NK-92 (cell line): ENCODE results near the gene CELSR3.
A peak's percentile ranks its signal among the peaks of the same experiment; 100 is the strongest.

Experiments
- DNase-seq: peaks from one replicate; lab custom pipeline; 2025; ENCODE audit not compliant: unreplicated experiment; lab: John Stamatoyannopoulos, UW

The CELSR3 gene

DNA sequence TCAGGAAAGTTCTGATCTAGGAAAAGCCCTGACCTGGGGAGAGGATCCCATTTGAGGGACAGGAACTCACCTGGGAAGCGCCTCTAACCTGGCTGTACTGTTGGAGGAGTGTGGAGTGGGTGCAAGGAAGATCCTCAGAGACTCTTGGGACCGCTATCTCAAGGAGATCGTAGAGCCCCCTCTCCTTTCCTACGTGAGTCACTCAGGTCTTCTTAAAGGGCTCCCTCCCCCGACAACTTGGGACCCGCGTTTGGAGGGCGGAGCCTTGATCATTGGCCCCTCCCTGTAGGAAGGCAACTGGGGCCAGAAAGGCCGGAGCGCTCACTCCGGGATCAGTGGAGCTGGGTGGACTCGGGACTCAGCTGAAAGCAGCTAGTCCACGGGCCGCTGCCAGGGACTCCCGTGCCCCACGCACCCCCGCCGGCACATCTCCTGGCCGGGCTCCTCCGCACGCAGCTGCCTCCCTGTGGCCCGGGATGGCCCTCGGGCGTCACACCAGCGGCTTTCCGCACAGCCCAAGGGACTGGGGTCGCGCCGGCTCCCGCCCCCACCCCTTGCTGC, 27.9 kb downstream of the CELSR3 start:
- DNase-seq, result no peak

DNA sequence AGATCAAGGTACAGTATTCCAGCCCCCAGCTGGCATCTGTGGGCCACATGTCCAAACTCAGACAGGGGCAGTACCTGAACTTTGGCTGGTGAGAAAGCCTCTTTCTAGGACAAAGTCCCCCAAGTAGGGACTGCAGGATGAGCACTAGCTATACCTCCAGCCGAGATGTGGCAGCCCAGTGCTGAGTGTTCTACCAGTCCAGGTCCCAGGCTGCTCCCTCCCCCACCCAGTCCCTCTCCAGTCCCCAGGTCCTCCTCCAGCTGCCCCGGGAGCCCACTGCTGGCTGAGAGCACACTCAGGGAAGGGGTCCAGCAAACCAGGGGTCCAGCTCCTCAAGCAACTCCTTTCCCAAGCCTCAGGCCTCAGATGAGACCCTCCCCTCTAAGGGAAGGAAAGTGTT, 28.9 kb downstream of the CELSR3 start:
- no peak for DNase-seq

DNA sequence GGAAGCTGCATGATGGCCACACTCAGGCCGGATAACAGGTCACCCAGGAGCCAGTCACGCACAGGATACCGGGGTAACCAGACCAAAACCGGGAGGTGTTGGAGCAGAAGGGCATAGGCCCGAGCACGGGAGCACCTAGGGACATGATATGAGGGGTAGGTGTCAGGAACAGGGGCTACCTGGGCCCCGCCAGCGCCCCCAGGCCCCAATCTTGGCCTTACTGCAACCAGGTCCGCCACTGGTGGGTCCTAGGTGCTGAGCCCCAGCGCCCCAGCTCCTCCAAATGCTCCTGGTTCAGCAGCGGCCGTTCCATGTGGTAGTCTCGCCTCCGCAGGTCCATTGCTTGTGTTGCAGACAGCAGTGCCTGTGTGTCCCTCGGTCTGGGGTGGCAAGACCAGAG, 29.4 kb downstream of the CELSR3 start:
- no peak for DNase-seq

DNA sequence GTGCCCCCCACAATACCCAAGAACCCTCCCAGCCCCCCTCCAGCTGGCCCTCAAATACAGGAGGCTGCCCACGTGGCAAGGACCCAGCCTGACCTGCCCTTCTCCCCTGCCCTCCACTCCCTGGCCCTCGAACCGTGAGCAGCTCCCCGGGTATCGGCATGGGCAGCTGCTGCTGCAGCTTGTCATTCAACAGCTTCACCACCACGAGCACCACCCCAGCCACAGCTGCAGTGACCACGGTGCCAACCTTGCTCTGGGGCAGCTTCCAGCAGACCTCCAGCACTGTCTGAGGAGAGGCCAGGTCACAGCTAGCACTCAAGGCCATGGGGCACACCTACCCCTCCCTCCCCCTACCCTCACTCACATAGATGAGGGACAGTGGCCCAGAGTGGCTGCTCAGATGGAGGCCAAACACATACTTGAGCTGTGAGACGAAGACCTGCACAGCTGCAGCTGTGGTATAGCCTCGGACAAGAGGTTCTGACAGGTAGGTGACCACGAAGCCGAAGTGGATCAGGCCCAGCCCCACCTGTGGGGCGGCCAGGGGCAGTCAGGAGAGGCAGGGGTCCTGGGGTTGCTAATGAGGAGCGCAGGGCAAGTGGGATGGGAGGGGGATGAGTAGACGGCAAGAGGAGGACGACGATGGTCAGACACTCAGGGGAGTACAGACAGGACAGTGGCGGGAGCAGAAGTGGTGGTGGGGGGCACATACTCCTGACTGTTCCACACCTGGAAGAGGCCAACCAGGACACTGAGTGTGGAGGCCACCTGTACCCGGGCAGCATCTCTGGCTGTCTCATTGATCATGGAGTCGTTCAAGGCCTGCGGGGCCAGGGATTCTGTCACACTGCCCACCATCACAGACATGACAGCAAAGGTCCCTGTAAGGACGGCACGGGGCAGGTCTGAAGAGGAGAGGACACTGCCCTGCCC, 30.9 kb downstream of the CELSR3 start:
- DNase-seq, result no peak

DNA sequence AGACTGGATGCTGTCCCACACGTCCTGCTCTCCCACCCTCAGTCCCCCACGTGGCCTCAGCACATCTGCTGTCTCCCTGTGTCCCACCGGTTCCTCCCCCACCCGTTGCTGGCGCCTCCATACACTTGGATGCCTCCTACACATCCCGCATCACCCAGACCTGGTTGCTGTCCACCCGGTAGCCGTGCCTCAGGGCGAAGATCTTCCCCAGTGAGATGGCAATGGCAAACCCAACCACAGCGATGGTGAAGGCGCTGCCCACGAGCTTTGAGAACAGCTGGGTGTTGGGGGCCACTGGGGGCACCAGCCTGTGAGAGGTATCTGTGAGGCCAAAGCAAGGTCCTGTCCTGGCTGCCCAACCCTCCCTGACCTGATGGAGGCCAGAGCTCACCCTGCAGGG, 31.9 kb downstream of the CELSR3 start:
- DNase-seq, result no peak

DNA sequence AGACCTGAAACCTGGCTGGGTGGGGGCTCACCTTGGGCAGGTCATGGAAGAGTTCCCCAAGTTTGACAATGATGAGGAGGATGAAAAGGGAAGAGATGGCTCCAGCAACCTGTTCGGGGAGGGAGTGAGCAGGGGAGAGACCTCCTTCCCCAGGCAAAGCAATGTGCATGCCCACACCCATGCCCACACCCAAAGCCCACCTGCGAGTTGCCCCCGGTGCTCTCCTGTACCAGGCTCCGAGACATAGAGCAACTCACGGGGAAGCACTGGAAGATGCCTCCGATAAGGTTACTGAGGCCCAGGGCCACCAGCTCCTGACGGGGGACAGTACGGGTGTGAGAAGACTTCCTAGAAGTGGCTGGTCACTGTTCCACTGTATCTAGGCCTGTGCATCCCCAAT, 32.3 kb downstream of the CELSR3 start:
- no peak for DNase-seq

GRCh38 chr3:48629894-48630293, 32.8 kb downstream of the CELSR3 start:
- no peak for DNase-seq

DNA sequence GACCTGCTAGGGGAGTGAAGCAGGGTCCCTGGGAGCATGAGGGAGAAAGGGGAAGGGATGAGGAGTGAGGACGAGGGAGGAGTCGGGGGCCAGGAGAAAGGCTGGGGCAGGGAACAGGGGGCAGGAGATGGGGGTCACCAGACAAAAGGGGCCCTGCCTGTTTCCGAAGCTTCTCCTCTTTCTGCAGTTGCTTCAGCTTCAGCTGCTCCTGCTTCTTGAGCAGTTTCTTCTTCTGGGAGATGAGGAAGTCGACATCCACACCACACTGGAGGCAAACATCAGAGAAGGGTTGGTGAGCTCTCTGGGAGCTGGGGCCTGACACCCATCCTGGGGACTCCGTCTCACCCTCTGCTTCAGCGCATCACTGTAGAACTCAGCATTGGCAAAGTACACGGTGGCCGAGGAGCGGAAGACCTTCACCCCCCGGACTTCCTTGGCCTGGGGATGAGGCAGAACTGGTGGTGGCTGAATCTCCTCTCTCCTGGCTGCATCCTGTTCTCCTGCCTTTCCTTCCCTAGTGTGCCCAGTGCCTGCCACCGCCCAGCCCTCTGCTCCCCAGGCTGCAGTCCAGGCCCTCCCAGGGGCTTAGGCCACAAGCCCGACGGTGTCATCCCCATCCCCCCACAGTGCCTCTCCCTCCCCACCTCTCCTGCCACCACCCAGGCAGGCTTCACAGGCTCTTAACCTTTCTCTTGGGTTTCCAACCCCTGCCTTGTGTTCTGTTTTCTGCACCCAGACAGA, 34.2 kb downstream of the CELSR3 start:
- DNase-seq, result no peak

GRCh38 chr3:48625600-48625999, 37.1 kb downstream of the CELSR3 start:
- DNase-seq, result no peak

- no peak for DNase-seq
These were observed 37.9 kb downstream of the CELSR3 start for GRCh38 chr3:48624767-48625166.

DNA sequence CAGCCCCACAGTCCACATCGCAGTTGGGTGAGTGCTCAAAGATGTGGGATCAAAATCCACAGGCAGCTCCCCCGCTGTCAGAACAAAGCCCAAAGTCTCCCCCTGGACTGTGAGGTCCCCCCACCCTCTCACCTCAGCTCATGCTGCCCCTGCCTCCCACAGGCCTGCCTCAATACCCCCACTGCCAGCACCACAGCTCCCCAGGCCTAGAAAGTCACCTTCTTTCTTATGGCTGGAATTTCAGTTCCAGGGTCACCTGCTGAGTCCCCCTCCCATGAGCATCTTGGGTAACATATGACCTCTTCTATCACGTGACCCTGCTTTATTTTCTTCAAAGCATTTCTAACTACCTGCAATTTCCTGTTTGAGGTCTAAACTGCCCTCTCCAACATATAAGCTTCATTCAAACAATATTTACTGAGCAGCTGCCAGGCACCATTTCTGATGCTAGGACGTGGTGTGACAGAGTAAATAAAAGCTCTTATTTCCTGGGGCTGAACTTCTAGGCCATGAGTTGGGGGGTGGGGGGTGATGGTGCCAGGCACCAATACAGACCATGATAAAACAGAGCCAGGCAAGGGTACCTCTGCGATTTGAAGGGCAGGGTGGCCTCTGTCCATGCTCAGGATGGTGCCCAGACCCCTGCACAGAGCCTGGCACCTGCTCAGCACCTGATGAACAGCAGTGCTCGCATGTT, 38.7 kb downstream of the CELSR3 start:
- no peak for DNase-seq

GRCh38 chr3:48621461-48621869, 41.2 kb downstream of the CELSR3 start, which contains the start of gene TMEM89:
Gene TMEM89 (minus strand): TSS chr3:48621769. CDS start chr3:48621756, 13 bp downstream.
- no peak for DNase-seq

GRCh38 chr3:48619541-48620524, 42.9 kb downstream of the CELSR3 start:
- no peak for DNase-seq

DNA sequence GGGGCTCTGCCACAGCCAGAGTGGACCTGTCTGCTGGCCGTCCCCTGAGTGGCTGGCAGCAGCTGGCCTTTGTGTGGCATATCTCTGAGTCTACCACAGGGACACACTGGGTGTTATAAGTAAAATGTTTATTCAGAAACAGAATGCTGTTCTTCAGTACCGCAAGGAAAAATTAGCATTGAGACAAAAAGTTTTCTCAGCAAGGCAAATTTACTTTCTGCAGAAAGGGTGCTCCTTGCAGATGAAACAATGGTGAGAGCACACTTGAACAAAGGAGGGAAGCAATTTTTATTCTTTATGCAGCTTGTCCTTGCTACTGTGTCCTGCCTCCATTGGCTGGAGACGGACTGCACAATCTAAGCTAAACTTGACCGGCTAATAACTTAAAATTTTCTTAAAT, 45.1 kb downstream of the CELSR3 start:
- no peak for DNase-seq

DNA sequence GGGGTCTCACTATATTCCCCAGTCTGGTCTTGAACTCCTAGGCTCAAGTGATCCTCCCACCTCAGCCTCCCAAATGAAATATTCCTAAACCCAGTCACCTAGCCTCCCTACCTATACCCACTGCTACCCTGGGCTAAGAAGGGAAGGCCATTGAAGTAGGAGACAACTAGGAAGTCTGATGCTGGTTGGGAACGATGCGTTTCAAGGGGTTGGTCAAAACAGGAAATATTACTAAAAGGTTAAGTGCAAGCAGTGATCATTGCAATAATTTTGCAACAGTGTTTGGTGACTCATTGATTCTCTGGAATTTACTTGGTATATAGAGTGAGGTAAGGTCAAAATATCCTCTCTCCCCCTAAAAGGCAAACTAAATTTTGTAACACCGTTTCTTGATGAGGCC, 48.6 kb downstream of the CELSR3 start:
- DNase-seq, result no peak

DNA sequence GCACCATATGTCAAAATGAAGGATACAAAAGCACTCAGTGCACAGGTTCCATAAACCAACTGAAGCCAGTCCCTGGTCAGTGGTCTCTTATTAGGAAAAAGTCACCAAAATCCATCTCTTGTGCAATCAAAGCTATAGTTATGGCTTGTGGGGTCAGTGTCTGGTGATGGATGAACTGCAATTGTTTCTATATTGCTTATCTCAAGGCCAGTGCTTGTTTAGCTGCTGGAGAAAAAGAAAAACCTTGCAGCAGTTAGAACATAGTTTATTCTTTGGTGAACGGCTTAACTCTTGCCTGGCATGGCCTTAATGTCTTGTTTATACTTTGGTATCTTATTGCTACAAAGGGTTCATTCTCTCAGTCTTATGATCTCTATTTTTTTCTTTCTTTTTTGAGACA, 50.4 kb downstream of the CELSR3 start:
- DNase-seq, result no peak

GRCh38 chr3:48609088-48610005, 53.3 kb downstream of the CELSR3 start, which contains the start of gene UQCRC1:
Gene UQCRC1 (minus strand): TSS chr3:48609646. CDS start chr3:48609620, 26 bp downstream.
- peak; percentile 23 for DNase-seq

DNA sequence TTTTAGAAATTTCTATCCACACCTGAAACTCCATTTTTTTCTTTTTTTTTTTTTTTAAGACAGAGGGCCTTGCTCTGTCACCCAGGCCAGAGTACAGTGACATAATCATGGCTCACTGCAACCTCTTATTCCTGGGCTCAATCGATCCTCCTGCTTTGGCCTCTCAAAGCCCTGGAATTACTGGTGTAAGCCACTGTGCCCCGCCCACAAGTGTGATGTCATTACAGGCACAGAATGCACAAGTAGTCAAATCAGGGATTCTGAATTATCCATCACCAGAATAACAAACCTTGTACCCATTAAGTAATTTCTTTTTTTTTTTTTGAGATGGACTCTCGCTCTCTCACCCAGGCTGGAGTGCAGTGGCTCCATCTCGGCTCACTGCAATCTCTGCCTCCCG, 55.2 kb downstream of the CELSR3 start:
- DNase-seq, result no peak

DNA sequence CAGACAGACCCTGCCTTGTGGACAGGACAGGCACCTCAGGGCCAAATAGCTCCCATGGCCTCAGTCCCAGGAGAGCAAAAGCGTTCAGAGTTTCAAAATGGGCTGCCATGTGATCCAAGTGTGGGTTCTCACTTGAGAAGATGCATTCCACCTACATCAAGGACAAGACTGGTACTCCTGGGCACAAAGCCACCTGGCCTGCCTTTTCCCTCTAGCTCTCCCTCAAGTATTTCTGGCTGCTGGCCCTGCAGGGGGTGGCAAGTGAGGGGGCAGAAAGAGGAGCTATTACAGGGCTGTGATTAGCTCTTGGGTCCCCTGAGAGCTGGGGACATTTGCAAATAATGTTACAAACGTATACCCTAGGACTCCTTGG, 61.1 kb downstream of the CELSR3 start:
- no peak for DNase-seq
